NCI-H2196 (cell line): ENCODE data around the gene RRM2.

Experiments
- DNase-seq: peaks from one replicate; lab custom pipeline; 2025; ENCODE audit not compliant: unreplicated experiment; lab: John Stamatoyannopoulos, UW

RRM2 gene

DNA sequence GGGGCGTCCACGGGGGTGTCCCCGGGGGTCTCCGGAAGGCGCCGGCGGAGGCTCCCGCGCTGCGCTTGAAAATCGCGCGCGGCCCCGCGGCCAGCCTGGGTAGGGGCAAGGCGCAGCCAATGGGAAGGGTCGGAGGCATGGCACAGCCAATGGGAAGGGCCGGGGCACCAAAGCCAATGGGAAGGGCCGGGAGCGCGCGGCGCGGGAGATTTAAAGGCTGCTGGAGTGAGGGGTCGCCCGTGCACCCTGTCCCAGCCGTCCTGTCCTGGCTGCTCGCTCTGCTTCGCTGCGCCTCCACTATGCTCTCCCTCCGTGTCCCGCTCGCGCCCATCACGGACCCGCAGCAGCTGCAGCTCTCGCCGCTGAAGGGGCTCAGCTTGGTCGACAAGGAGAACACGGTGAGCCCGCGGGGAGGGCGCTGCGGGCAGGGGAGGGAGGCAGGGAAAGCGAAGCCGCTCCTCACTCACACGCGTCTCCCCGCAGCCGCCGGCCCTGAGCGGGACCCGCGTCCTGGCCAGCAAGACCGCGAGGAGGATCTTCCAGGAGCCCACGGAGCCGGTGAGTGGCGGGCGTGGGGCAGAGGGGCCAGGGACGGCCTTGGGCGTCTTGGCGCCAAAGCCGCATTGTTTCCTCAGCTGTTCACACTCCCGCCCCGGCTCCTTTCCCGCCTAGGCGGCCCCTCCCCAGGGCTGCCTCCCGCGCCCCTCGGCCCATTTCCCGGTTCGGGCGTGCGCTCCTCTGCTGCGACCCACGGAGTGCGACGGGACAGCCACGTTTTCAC lies at the start of gene RRM2:
TSS of gene RRM2 (plus strand) at position 240 of the 781 bp plus-strand sequence. CDS start at position 300, 60 bp downstream.
- DNase-seq, result peak; percentile 97

GRCh38 chr2:10073706-10074105 lies 48.8 kb upstream of the RRM2 start:
- DNase-seq, result no peak

- no peak for DNase-seq
Measured at GRCh38 chr2:10075101-10075500, 47.4 kb upstream of the RRM2 start.

- no peak for DNase-seq
Measured at GRCh38 chr2:10075571-10076209, 46.8 kb upstream of the RRM2 start.

GRCh38 chr2:10076511-10076910 lies 46.0 kb upstream of the RRM2 start:
- DNase-seq, result no peak

- no peak for DNase-seq
Measured at GRCh38 chr2:10076988-10077527, 45.5 kb upstream of the RRM2 start.

GRCh38 chr2:10078001-10078400 lies 44.5 kb upstream of the RRM2 start:
- DNase-seq, result no peak

GRCh38 chr2:10078704-10079265 lies 43.8 kb upstream of the RRM2 start:
- DNase-seq, result no peak

GRCh38 chr2:10079266-10079869 lies 43.2 kb upstream of the RRM2 start:
- DNase-seq, result peak; percentile 25

GRCh38 chr2:10079870-10080535 lies 42.5 kb upstream of the RRM2 start, which contains the start of gene CYS1:
Gene CYS1 (minus strand): TSS chr2:10080411. CDS start chr2:10080223, 188 bp downstream.
- peak; percentile 33 for DNase-seq

- no peak for DNase-seq
Measured at GRCh38 chr2:10080536-10081304, 41.8 kb upstream of the RRM2 start.

DNA sequence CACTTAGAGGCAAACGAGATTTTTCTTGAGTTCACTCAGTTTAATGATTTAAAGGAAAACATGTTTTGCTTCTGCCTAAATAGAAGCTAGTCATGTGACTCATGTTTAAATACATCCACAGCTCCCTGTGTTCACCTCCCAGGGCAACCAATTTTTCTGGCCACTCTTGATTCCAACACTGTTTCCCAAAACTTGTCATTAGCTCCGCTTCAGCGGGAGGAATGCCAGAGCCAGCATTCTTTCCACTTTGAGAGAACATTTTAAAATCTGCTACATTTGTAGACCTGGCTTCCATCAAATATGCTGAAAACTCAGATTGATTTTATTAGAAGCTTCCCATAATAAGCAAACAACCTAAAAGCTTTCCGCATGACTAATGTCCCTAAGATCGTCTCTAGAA lies 39.5 kb upstream of the RRM2 start:
- DNase-seq, result no peak

DNA sequence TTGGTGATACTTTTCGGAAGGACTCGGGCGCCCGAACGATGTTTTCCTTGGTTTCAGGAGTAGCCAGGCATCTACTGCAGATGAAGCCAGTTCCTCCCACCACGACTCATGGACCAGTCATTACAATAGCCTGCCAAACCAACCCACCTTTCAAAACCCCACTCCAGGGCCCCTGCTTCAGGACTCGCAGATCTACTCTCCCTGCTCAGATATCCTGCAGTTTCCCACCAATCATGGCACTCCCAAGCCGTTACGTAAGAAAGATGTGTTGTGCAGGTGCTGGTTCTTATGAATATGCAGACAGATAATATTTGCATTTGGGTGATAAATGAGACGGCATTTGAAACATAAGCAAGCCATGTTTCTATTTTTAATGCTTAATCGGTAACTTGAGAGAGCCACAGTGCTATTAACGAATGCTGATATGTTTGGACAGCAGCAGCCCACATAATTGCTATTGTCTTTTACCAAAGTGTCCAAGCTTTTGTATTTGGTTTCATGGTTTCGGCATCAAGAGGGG lies 38.8 kb upstream of the RRM2 start:
- peak; percentile 50 for DNase-seq

DNA sequence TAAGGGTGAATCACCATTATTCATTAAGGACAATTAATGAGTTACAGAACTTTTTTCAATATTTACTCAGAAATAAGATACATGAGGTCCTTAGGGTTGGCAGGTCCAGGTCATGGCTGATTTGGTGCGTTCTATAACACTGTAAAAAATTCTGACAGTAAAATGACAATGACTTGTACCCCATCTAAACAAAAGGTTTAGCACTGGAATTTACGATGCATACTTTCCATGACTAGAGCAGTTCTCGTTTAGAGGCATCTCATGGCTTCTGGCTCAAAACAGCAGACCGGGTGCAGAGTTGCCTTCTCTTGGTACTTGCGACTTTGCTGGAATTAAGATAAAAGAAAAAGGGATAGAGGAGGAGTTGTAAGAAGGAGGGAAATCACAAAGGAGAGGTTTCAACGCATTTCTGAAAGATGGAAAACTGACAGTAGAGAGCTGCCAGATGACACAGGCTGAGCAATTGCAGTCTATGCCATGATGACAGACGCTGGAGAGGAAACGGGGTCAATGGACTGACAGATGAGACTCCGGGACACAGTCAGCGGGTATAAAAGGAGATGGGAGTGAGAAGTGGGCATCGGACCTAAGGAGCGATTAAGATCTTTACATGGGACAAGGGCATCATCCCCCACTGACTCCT lies 38.2 kb upstream of the RRM2 start:
- no peak for DNase-seq

DNA sequence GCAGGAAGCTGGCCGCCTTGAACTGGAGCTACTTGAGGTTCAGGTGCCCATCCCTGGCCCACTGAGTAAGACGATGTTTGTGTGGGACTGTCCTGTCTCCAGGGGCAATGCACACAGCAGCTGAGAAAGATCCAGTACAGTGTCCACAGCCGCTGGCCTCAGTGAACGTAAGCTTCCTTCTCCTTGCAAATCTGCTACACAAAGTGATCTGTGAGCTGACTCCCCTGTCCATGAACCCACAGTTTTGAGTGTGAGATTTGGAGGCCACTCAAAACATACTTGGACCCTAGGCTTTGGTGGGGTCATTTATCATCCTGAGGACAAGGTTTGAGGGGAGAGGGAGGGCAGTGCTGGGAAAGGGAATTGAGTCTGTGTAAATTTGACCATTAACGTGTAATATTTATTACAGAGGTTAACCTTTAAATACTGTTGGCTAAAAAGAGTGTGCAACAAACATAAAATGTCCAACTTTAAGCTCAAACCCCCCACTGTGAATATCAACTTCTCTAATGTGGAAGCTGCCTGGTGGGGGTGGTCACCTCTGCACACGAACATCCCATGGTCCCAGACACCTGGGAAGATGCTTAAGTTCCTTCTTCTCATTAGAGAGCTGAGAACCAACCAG lies 37.4 kb upstream of the RRM2 start:
- no peak for DNase-seq

DNA sequence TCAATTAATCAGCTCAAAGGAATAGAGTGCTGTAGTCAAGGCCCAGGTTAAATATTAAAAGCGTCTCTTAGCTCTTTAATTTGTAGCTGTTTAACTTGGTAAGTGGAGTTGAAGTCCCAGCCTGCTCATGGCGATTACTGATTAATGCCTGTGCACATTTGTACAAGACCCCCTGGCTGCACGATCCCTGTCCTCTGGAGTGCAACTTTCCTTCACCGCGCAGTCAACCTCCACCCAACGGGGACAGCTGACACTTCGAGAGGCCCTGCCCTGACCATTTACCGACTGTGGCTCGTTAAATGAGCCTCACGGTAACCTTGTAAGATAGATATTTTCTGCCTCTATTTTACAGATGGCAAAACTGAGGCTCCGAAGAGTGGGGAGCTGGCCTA lies 36.9 kb upstream of the RRM2 start:
- no peak for DNase-seq

- no peak for DNase-seq
Measured at GRCh38 chr2:10086950-10087349, 35.6 kb upstream of the RRM2 start.

GRCh38 chr2:10087360-10087759 lies 35.2 kb upstream of the RRM2 start:
- DNase-seq, result no peak

GRCh38 chr2:10089565-10090190 lies 32.9 kb upstream of the RRM2 start:
- DNase-seq, result no peak
